GM18951 (cell line): ENCODE measurements around the gene KLHL41.

Experiments
- POLR2A ChIP-seq: IDR thresholded peaks from 4 replicates; pipeline ENCODE4 v1.6.1; 2011; ENCODE audit warnings: mild to moderate bottlenecking; ENCODE audit not compliant: insufficient read length, insufficient read depth; ENCODE audit errors: extremely low read depth
- in situ Hi-C: fragments of 300-500 bp; cut with MboI; formaldehyde crosslinking; loops from one replicate; pipeline ENCODE4 v1.12.0; 2022; ENCODE audit warnings: low sequenced_read_pairs, mixed read lengths, inconsistent platforms; ENCODE audit not compliant: unreplicated experiment

KLHL41 gene

GRCh38 chr2:169509298-169509885 lies at the start of gene KLHL41:
TSS of gene KLHL41 (plus strand) at chr2:169509702. CDS start at chr2:169509779, 77 bp downstream.
- in situ Hi-C loops, result no loop called here
- no peak for TF ChIP-seq POLR2A

DNA sequence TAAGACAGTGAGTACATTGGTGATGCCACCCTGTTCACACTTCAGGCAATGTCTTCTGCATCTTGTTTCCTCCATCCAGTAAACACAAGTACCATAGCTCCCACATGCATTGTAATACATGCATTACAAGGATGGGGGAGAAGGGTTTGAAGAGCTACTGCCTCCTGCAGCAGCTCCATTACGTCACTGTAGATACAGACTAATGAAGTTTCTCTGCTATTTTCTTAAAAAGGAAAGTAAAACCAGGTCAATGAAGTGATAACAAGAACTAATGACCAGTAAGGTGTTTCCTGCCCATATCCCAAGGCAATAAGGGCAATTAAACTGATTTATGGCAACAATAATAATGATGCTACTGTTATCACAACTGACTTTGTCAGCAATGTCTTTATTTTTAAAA lies 48.4 kb upstream of the KLHL41 start:
- TF ChIP-seq POLR2A, result no peak
- in situ Hi-C loops, result no loop called here

DNA sequence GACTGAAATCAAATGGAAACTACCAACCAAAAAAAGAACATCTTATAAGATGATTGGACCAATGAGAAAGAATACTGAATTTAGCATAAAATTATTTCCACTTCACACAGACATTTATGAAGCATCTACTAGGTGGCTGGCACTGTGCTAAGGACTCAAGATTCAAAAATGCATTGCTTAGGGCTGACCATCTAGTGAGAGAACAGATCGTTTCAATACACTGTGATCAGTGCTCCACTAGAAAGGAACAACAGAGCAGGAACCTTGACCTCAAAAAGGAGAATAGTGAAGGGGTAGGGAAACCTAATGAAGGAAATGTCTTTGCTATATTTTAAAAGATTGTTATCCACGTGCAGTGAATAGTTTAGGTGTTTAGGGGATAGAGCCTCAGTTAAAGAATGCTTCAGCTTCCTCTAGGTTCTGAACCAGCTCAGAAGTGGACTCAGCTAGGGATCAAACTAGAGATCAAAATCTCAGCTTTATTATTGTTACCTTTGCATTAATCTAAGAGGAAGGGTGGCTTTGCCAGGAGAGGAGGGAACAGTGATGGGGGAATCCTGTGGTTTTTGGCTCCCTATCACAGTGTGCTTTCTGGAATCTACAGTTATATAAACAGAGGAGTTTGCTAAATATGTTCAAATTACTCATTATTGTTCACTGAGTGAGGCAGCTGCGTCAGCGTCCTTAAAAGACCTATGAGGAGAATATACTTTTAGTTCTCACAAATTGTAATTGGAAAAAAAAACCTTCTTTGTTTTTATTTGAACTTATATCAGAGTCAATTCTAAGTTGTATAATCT lies 46.4 kb upstream of the KLHL41 start:
- TF ChIP-seq POLR2A, result no peak
- in situ Hi-C loops, result no loop called here

- in situ Hi-C loops, result no loop called here
- TF ChIP-seq POLR2A, result no peak
Measured at GRCh38 chr2:169464466-169464865, 45.0 kb upstream of the KLHL41 start.

GRCh38 chr2:169464882-169465281 lies 44.6 kb upstream of the KLHL41 start:
- in situ Hi-C loops, result no loop called here
- TF ChIP-seq POLR2A, result no peak

DNA sequence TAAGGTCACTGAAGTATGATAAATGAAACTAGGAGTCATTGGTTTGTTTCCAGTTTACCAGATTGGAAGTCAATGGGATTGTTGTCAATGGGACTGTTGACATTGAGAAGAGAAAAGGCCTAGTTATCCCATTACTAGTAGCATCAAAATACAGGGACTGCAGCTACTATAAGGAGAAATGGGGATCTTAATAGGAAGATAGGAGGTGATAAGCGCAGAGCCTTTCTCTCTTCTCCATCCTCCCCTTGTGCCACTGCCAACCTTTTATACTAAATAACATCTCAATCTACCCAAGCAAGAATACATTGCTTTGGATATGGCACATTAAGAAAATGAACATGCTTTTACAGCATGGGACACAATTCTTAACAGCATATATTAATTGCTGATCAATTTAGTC lies 40.7 kb upstream of the KLHL41 start:
- no peak for TF ChIP-seq POLR2A
- in situ Hi-C loops, result no loop called here

- TF ChIP-seq POLR2A, result no peak
- in situ Hi-C loops, result no loop called here
Measured at GRCh38 chr2:169469952-169470572, 39.4 kb upstream of the KLHL41 start.

DNA sequence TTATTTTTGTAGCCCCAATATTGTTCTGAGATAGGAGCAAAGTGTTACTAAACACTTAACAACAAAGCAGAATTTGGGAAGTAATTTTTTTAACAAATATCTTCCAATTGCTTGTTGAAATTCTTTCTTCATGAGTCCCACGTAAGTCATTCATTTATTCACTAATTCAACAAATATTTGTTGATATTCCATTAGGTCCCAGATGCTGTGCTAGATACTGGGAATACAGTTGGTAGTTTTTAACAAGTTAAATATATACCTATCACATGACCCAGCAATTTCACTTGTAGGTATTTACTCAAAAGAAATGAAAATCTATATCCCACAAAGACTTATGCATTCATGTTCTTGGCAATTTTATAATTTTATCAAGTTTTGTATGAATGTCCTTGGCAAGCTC lies 37.3 kb upstream of the KLHL41 start:
- TF ChIP-seq POLR2A, result no peak
- in situ Hi-C loops, result no loop called here

- in situ Hi-C loops, result no loop called here
- TF ChIP-seq POLR2A, result no peak
Measured at GRCh38 chr2:169476459-169476858, 33.0 kb upstream of the KLHL41 start.

DNA sequence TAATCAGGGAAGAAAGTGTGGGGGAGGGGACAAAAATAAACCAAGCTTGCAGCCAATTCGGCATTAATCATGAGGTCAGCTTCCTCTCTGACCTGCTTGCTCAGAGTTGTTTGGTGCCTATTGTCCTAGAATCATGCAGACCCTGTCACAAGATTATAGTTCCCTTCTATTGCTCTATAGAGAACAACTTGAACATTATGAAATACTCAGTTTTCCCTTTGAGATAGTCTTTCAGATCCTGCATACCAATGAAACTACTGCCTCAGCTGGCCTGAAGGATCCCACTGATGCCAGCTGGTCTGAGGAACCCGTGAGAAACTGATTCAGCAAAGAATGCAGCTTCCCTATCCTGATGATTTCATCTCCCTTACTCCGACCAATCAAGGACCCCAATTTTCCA lies 31.2 kb upstream of the KLHL41 start:
- in situ Hi-C loops, result no loop called here
- no peak for TF ChIP-seq POLR2A

GRCh38 chr2:169478745-169479256 lies 30.7 kb upstream of the KLHL41 start:
- in situ Hi-C loops, result no loop called here
- no peak for TF ChIP-seq POLR2A

DNA sequence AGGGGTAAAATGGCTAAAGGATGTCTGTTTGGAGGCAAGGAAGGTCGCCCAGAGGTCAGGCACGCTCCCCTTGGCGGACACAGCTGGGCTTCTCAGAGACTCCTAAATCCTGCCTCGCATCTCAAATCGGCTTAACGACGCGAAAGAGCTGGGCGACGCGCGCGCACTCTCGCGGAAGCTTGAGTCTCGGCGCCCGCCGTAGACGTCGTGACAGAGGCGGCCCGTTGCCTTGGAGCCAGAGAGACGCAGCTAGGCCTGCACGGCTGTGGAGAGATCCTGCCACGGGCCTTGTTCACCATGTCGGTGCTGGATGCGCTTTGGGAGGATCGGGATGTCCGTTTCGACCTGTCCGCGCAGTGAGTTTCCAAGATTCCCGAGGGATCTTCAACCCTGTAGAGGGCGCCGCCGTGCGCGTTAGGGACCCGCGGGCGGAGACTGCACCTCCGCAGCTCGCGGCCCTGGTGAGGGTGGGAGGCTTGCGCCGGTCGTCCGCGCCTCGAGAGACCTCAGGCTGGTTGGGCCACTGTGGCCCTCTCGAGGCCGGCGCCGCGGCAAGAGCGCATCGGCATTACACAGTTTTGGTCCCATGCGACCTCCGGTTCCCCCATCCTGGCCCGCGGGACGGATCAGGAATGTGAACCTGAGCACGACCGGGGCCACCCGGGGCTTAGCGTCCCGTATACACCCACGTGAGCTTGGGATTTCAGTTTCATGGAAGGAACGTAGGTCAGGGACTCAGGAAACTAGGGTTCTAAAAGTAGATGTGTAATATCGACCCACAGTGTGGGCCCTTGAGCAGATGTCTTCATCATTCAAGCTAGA lies 30.0 kb upstream of the KLHL41 start, which contains the start of gene BBS5:
Gene BBS5, plus strand, starts transcription at position 238 of the 822 bp plus-strand sequence. Its CDS starts 60 bp downstream, at position 298.
- TF ChIP-seq POLR2A, result peak; percentile 28
- in situ Hi-C loops, result no loop called here

DNA sequence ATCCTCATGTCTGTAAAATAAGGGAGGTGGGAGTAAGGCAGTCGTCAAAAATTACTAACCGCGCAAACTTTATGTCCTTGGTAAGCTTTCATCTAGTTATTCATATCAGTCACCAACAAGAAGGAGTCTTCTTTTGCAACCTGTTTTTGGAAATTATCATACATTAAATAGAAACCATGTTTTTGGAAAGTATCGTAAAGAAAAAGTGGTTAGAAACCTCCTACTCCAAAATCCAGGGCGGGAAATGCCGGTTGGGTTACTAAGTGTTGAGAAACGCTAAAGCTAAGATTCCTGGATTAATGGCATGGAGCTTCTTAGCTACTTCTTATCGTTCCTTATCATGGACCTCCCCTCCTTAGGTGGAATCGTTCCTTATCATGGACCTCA lies 29.4 kb upstream of the KLHL41 start:
- TF ChIP-seq POLR2A, result no peak
- in situ Hi-C loops, result no loop called here
